ENCODE results near the gene SPRYD3. TPM values are rescaled to one million over a fixed set of nuclear protein-coding genes. Genes with fewer than 3 reads are reported as not detected.
"Not testable (repeated sequence)": the region's sequence is repeated elsewhere in the genome, so short reads cannot be mapped to it uniquely, and the experiment has no call there.

SPRYD3 gene
- total RNA-seq, 1 donor from 2014 or later, result 13.9 TPM

GRCh38 chr12:53115112-53115890 lies 36.1 kb upstream of the SPRYD3 start:
- no peak overlapping the region for H3K4me3 Mint-ChIP-seq (ENCODE audit: unreplicated experiment)
- no peaks in the 10 kb centered on the region for H3K36me3 Mint-ChIP-seq (ENCODE audit: unreplicated experiment)
- H3K27me3 Mint-ChIP-seq (ENCODE audit: unreplicated experiment), result peaks cover 11% of the 10 kb centered on the region
- H3K4me1 Mint-ChIP-seq (ENCODE audit: low read depth, unreplicated experiment), result no peaks in the 10 kb centered on the region
- H3K27ac Mint-ChIP-seq (ENCODE audit: unreplicated experiment), result no peak overlapping the region
- no peak for DNase-seq
- H3K9me3 Mint-ChIP-seq (ENCODE audit: unreplicated experiment), result no peaks in the 10 kb centered on the region
- TF ChIP-seq CTCF (IDR thresholded peaks at IDR 0.05; ENCODE audit: partially characterized antibody, unreplicated experiment), result no peak

DNA sequence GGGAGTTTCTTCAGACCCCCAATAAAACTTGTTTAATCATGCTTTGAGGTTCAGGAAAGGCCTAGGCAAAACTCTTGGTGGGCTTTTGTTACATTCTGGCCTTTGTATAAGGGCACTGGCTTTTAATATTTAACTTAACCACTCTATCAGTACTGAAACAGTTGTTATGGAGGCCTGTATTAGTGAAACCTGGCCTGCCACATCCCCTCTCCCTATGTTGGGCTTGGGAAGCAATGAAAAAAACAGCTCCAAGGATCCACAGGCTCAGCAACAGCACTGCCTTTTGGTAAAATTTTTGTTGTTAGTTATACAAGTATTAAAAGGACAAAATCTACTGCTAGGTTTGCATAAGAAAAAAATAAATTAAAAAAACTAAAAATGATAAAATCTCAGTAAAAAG lies 34.8 kb upstream of the SPRYD3 start:
- H3K27ac Mint-ChIP-seq (ENCODE audit: unreplicated experiment), result no peak overlapping the region
- H3K27me3 Mint-ChIP-seq (ENCODE audit: unreplicated experiment), result peaks cover 6% of the 10 kb centered on the region
- no peaks in the 10 kb centered on the region for H3K9me3 Mint-ChIP-seq (ENCODE audit: unreplicated experiment)
- H3K4me3 Mint-ChIP-seq (ENCODE audit: unreplicated experiment), result no peak overlapping the region
- TF ChIP-seq CTCF (IDR thresholded peaks at IDR 0.05; ENCODE audit: partially characterized antibody, unreplicated experiment), result no peak
- H3K4me1 Mint-ChIP-seq (ENCODE audit: low read depth, unreplicated experiment), result no peaks in the 10 kb centered on the region
- H3K36me3 Mint-ChIP-seq (ENCODE audit: unreplicated experiment), result no peaks in the 10 kb centered on the region
- no peak for DNase-seq

GRCh38 chr12:53113136-53113705 lies 34.0 kb upstream of the SPRYD3 start:
- H3K9me3 Mint-ChIP-seq (ENCODE audit: unreplicated experiment), result no peaks in the 10 kb centered on the region
- H3K36me3 Mint-ChIP-seq (ENCODE audit: unreplicated experiment), result no peaks in the 10 kb centered on the region
- DNase-seq, result no peak
- H3K27me3 Mint-ChIP-seq (ENCODE audit: unreplicated experiment), result peaks cover 2% of the 10 kb centered on the region
- TF ChIP-seq CTCF (IDR thresholded peaks at IDR 0.05; ENCODE audit: partially characterized antibody, unreplicated experiment), result no peak
- H3K4me1 Mint-ChIP-seq (ENCODE audit: low read depth, unreplicated experiment), result no peaks in the 10 kb centered on the region
- H3K4me3 Mint-ChIP-seq (ENCODE audit: unreplicated experiment), result no peak overlapping the region
- no peak overlapping the region for H3K27ac Mint-ChIP-seq (ENCODE audit: unreplicated experiment)

DNA sequence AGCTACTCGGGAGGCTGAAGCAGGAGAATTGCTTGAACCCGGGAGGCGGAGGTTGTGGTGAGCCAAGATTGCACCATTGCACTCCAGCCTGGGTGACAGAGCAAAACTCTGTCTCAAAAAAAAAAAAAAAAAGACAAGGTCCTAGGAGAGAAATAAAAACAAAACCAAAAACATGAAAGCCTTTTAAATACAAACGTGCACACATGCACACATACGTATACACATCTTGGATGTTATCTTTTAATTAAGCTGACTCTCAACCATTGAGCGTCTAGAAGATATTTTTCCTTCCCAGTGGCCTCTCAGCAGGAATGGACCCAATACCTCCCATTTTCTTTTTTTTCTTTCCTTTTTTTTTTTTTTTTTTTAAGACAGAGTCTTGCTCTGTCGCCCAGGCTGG lies 33.2 kb upstream of the SPRYD3 start:
- DNase-seq; H3K9me3 Mint-ChIP-seq (ENCODE audit: unreplicated experiment); H3K36me3 Mint-ChIP-seq (ENCODE audit: unreplicated experiment); H3K4me3 Mint-ChIP-seq (ENCODE audit: unreplicated experiment); H3K27me3 Mint-ChIP-seq (ENCODE audit: unreplicated experiment); H3K4me1 Mint-ChIP-seq (ENCODE audit: low read depth, unreplicated experiment); H3K27ac Mint-ChIP-seq (ENCODE audit: unreplicated experiment): not testable (repeated sequence)

DNA sequence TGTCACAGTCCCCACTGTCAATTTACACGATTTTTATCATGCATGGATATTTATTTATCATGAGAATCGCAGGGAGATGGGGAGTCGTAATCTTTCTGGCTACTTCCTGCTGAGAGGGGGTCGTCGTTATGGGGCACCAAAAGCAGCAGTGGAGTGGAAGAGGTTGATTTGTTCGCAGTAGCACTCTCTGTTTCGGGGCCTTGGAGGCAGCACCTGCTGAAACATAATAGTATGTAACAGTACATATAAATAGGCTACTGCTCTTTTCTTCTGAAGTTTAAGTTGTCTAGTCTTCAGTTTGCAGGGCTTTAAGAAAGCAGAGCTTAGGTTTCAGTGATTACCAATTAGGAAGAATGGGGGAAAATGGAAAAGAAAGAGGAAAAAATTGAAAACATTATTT lies 27.9 kb upstream of the SPRYD3 start:
- Mint-ChIP-seq H3K27ac (ENCODE audit: unreplicated experiment) (no peak overlapping the region), H3K36me3 (ENCODE audit: unreplicated experiment) (no peaks in the 10 kb centered on the region), H3K27me3 (ENCODE audit: unreplicated experiment) (peaks cover 4% of the 10 kb centered on the region), H3K4me3 (ENCODE audit: unreplicated experiment) (no peak overlapping the region), H3K4me1 (ENCODE audit: low read depth, unreplicated experiment) (no peaks in the 10 kb centered on the region), H3K9me3 (ENCODE audit: unreplicated experiment) (no peaks in the 10 kb centered on the region)
- DNase-seq, result no peak
- no peak for TF ChIP-seq CTCF (IDR thresholded peaks at IDR 0.05; ENCODE audit: partially characterized antibody, unreplicated experiment)

All from glutamatergic neuron (in vitro differentiated cells).